ENCODE measurements around the gene FAM50A. TPM values are rescaled to one million over a fixed set of nuclear protein-coding genes. Genes with fewer than 3 reads are reported as not detected.

The FAM50A gene
- total and polyA plus RNA-seq, 3 experiments from 2014 or later = 59.6 to 81.3 (median 79.5) TPM

GRCh38 chrX:154404625-154405192, 39.2 kb upstream of the FAM50A start:
- Histone ChIP-seq H3K36me3 (ENCODE audit: insufficient read depth, low read length) (peaks cover 15% of the 10 kb centered on the region), H3K4me1 (ENCODE audit: insufficient read depth, low read length) (peaks cover 6% of the 10 kb centered on the region), H3K9me3 (ENCODE audit: low read length) (no peaks in the 10 kb centered on the region), H3K27ac (ENCODE audit: low read depth, low read length) (no peak overlapping the region), H3K27me3 (ENCODE audit: insufficient read depth, low read length, poor library complexity, severe bottlenecking) (no peaks in the 10 kb centered on the region), H3K4me3 (ENCODE audit: low read length) (no peak overlapping the region)
- ChIA-PET POLR2A (no interaction called here), CTCF (no interaction called here)
- H3K9me3 Mint-ChIP-seq = no peaks in the 10 kb centered on the region
- no peak overlapping the region for H3K4me3 Mint-ChIP-seq
- H3K27ac Mint-ChIP-seq = no peak overlapping the region
- no peak for DNase-seq
- H3K36me3 Mint-ChIP-seq = peaks cover 1 to 25% (median 2%) of the 10 kb centered on the region in 3 donors
- H3K27me3 Mint-ChIP-seq = peaks cover 0 to 15% of the 10 kb centered on the region in 2 donors
- peaks cover 2 to 24% (median 8%) of the 10 kb centered on the region in 3 donors for H3K4me1 Mint-ChIP-seq

- Histone ChIP-seq H3K27me3 (ENCODE audit: insufficient read depth, low read length, poor library complexity, severe bottlenecking) (no peaks in the 10 kb centered on the region), H3K4me3 (ENCODE audit: low read length) (no peak overlapping the region), H3K4me1 (ENCODE audit: insufficient read depth, low read length) (peaks cover 9% of the 10 kb centered on the region), H3K36me3 (ENCODE audit: insufficient read depth, low read length) (no peaks in the 10 kb centered on the region), H3K27ac (ENCODE audit: low read depth, low read length) (peak overlapping the region; percentile 24), H3K9me3 (ENCODE audit: low read length) (no peaks in the 10 kb centered on the region)
- H3K27me3 Mint-ChIP-seq = peaks cover 0 to 7% of the 10 kb centered on the region in 2 donors
- H3K36me3 Mint-ChIP-seq = peaks cover 0 to 5% (median under 1%) of the 10 kb centered on the region in 3 donors
- no peak for DNase-seq
- CTCF ChIA-PET = no interaction called here
- H3K4me1 Mint-ChIP-seq = peaks cover 7 to 23% (median 10%) of the 10 kb centered on the region in 3 donors
- H3K27ac Mint-ChIP-seq = peak overlapping the region in 4 of 8 donors; percentile 23 to 88 (median 72)
- H3K4me3 Mint-ChIP-seq = peak overlapping the region in 6 of 7 donors; percentile 12 to 71 (median 43)
- H3K9me3 Mint-ChIP-seq = no peaks in the 10 kb centered on the region
- POLR2A ChIA-PET = interaction anchor here (2.1 kb wide), 1 partner anchor 9 kb away, joined by 12 read pairs; the partner anchor contains the start of gene RPL10
Observed at GRCh38 chrX:154408659-154409221, 35.2 kb upstream of the FAM50A start.

- ChIA-PET CTCF (interaction anchor here (1.3 to 1.6 kb wide), 2 partner anchors 9 to 133 kb away, joined by 3 to 4 read pairs; no protein-coding TSS in a partner anchor), POLR2A (interaction anchor here (2.1 kb wide), 1 partner anchor 10 kb away, joined by 12 read pairs; the partner anchor contains the start of gene RPL10)
- Mint-ChIP-seq H3K36me3 (peaks cover 0 to 5% (median 2%) of the 10 kb centered on the region in 3 donors), H3K9me3 (no peaks in the 10 kb centered on the region), H3K4me1 (peaks cover 7 to 23% (median 10%) of the 10 kb centered on the region in 3 donors), H3K27ac (peak within 1 kb of the TSS in 6 of 8 donors; percentile 23 to 88 (median 48)), H3K4me3 (peak within 1 kb of the TSS; percentile 27 to 71 (median 48)), H3K27me3 (peaks cover 0 to 9% of the 10 kb centered on the region in 2 donors)
- peak within 1 kb of the TSS; percentile 51 for H3K27ac ChIP-seq (ENCODE audit: low read depth, low read length)
- peak in 1 of 5 donors; percentile 18 for DNase-seq
- no peaks in the 10 kb centered on the region for H3K36me3 ChIP-seq (ENCODE audit: insufficient read depth, low read length)
- H3K27me3 ChIP-seq (ENCODE audit: insufficient read depth, low read length, poor library complexity, severe bottlenecking) = no peaks in the 10 kb centered on the region
- no peak within 1 kb of the TSS for H3K4me3 ChIP-seq (ENCODE audit: low read length)
- H3K4me1 ChIP-seq (ENCODE audit: insufficient read depth, low read length) = peaks cover 9% of the 10 kb centered on the region
- no peaks in the 10 kb centered on the region for H3K9me3 ChIP-seq (ENCODE audit: low read length)
Observed at GRCh38 chrX:154409222-154409871, 34.6 kb upstream of the FAM50A start, which contains the start of gene DNASE1L1. TSS of gene DNASE1L1 (minus strand) at chrX:154409254. CDS start at chrX:154405568, 3,686 bp downstream.

GRCh38 chrX:154411981-154412340, 32.0 kb upstream of the FAM50A start:
- peak overlapping the region; percentile 51 to 93 (median 84) for H3K27ac Mint-ChIP-seq

GRCh38 chrX:154412468-154412867, 31.5 kb upstream of the FAM50A start:
- no peaks in the 10 kb centered on the region for H3K36me3 ChIP-seq (ENCODE audit: insufficient read depth, low read length)
- DNase-seq = peak in 3 of 5 donors; percentile 14 to 24 (median 14)
- H3K4me3 ChIP-seq (ENCODE audit: low read length) = peak overlapping the region; percentile 59
- H3K9me3 ChIP-seq (ENCODE audit: low read length) = no peaks in the 10 kb centered on the region
- Mint-ChIP-seq H3K27me3 (peaks cover 0 to 5% of the 10 kb centered on the region in 2 donors), H3K36me3 (peaks cover 0 to 9% (median 2%) of the 10 kb centered on the region in 3 donors), H3K27ac (peak overlapping the region; percentile 51 to 93 (median 84)), H3K4me3 (peak overlapping the region; percentile 74 to 93 (median 79)), H3K9me3 (no peaks in the 10 kb centered on the region), H3K4me1 (peaks cover 7 to 23% (median 10%) of the 10 kb centered on the region in 3 donors)
- H3K27me3 ChIP-seq (ENCODE audit: insufficient read depth, low read length, poor library complexity, severe bottlenecking) = no peaks in the 10 kb centered on the region
- peak overlapping the region; percentile 59 for H3K27ac ChIP-seq (ENCODE audit: low read depth, low read length)
- peaks cover 9% of the 10 kb centered on the region for H3K4me1 ChIP-seq (ENCODE audit: insufficient read depth, low read length)
- ChIA-PET POLR2A (interaction anchor here (0.7 to 1.5 kb wide), 6 partner anchors 12 to 486 kb away, joined by 3 to 5 read pairs (median 4); no protein-coding TSS in a partner anchor), CTCF (interaction anchor here (1.3 to 2.7 kb wide), 3 partner anchors 13 to 16 kb away, joined by 3 to 12 read pairs (median 5); partner anchors contain the start of genes ATP6AP1 and RPL10)

More at GRCh38 chrX:154411981-154412340, 32.0 kb upstream of the FAM50A start:
- Histone ChIP-seq H3K36me3 (ENCODE audit: insufficient read depth, low read length) (no peaks in the 10 kb centered on the region), H3K27me3 (ENCODE audit: insufficient read depth, low read length, poor library complexity, severe bottlenecking) (no peaks in the 10 kb centered on the region), H3K4me1 (ENCODE audit: insufficient read depth, low read length) (peaks cover 9% of the 10 kb centered on the region), H3K27ac (ENCODE audit: low read depth, low read length) (peak overlapping the region; percentile 59), H3K4me3 (ENCODE audit: low read length) (peak overlapping the region; percentile 59), H3K9me3 (ENCODE audit: low read length) (no peaks in the 10 kb centered on the region)
- DNase-seq = peak in 4 of 5 donors; percentile 28 to 60 (median 41)
- H3K27me3 Mint-ChIP-seq = peaks cover 0 to 5% of the 10 kb centered on the region in 2 donors
- CTCF ChIA-PET = interaction anchor here (0.8 to 2.7 kb wide), 3 partner anchors 14 to 115 kb away, joined by 3 to 12 read pairs (median 5); partner anchors contain the start of genes ATP6AP1 and RPL10
- peaks cover 0 to 9% (median 2%) of the 10 kb centered on the region in 3 donors for H3K36me3 Mint-ChIP-seq
- H3K9me3 Mint-ChIP-seq = no peaks in the 10 kb centered on the region
- H3K4me3 Mint-ChIP-seq = peak overlapping the region; percentile 74 to 93 (median 79)
- peaks cover 7 to 23% (median 10%) of the 10 kb centered on the region in 3 donors for H3K4me1 Mint-ChIP-seq
- POLR2A ChIA-PET = interaction anchor here (0.5 to 1.5 kb wide), 7 partner anchors 11 to 485 kb away, joined by 3 to 5 read pairs (median 4); no protein-coding TSS in a partner anchor

- H3K27me3 ChIP-seq (ENCODE audit: insufficient read depth, low read length, poor library complexity, severe bottlenecking) = no peaks in the 10 kb centered on the region
- Mint-ChIP-seq H3K27me3 (peaks cover 0 to 5% of the 10 kb centered on the region in 2 donors), H3K4me1 (peaks cover 7 to 23% (median 10%) of the 10 kb centered on the region in 3 donors), H3K27ac (peak overlapping the region in 6 of 8 donors; percentile 36 to 93 (median 84)), H3K4me3 (peak overlapping the region in 3 of 7 donors; percentile 78 to 85 (median 79)), H3K36me3 (peaks cover 0 to 9% (median 2%) of the 10 kb centered on the region in 3 donors), H3K9me3 (no peaks in the 10 kb centered on the region)
- ChIA-PET POLR2A (interaction anchor here (1.2 kb wide), 1 partner anchor 22 kb away, joined by 3 read pairs; no protein-coding TSS in a partner anchor), CTCF (interaction anchor here (1.3 to 1.5 kb wide), 2 partner anchors 13 to 15 kb away, joined by 3 to 5 read pairs; partner anchors contain the start of gene ATP6AP1)
- no peaks in the 10 kb centered on the region for H3K36me3 ChIP-seq (ENCODE audit: insufficient read depth, low read length)
- no peak overlapping the region for H3K4me3 ChIP-seq (ENCODE audit: low read length)
- H3K9me3 ChIP-seq (ENCODE audit: low read length) = no peaks in the 10 kb centered on the region
- no peak for DNase-seq
- H3K4me1 ChIP-seq (ENCODE audit: insufficient read depth, low read length) = peaks cover 9% of the 10 kb centered on the region
- H3K27ac ChIP-seq (ENCODE audit: low read depth, low read length) = no peak overlapping the region
Observed at GRCh38 chrX:154413142-154413541, 30.8 kb upstream of the FAM50A start.

- peaks cover 9% of the 10 kb centered on the region for H3K4me1 ChIP-seq (ENCODE audit: insufficient read depth, low read length)
- no peak overlapping the region for H3K4me3 ChIP-seq (ENCODE audit: low read length)
- Mint-ChIP-seq H3K27me3 (peaks cover 0 to 2% of the 10 kb centered on the region in 2 donors), H3K4me3 (no peak overlapping the region), H3K36me3 (peaks cover 0 to 15% (median 2%) of the 10 kb centered on the region in 3 donors), H3K4me1 (peaks cover 5 to 7% (median 5%) of the 10 kb centered on the region in 3 donors), H3K9me3 (no peaks in the 10 kb centered on the region), H3K27ac (no peak overlapping the region)
- no peak for DNase-seq
- ChIA-PET CTCF (no interaction called here), POLR2A (no interaction called here)
- no peaks in the 10 kb centered on the region for H3K36me3 ChIP-seq (ENCODE audit: insufficient read depth, low read length)
- no peaks in the 10 kb centered on the region for H3K9me3 ChIP-seq (ENCODE audit: low read length)
- H3K27me3 ChIP-seq (ENCODE audit: insufficient read depth, low read length, poor library complexity, severe bottlenecking) = no peaks in the 10 kb centered on the region
- H3K27ac ChIP-seq (ENCODE audit: low read depth, low read length) = no peak overlapping the region
Observed at GRCh38 chrX:154417157-154417556, 26.8 kb upstream of the FAM50A start.
